Measurements from ENCODE around the gene PLEKHA7.

Gene PLEKHA7

DNA sequence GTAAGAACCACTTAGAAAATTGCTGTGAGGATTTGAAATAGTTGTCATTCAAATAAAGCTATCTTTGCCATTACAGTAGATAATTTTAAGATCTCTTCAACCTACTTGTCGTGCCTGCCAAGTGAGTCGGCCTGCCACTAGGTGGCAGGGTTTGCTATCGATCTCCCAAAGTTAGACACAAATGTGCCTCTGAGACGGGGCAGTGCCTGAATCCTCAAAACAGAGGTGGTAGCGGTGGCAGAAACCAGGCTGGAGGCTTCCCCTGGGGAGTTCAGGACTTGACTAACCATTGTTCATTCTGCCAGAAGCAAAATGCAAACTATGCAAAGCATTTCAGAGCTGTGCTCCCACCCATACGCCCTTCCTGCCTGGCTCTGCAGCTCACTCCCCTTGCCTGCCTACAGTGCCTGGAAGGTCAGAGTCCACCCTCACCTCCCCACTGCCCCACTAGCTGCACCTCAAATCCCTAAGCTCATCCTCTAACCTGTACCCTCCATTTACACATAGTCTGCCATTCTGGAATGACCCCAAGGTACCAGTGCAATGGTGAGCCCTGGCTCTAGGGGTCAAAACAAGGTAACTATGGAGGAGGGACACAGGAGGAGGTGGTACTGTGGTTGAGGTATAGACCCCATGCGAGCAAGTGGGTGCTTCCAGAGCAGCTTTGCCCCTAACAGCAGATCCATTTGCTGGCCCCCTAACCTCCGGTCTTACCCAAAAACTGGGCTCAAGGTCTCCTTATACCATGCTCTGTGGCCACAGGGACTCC, 193.7 kb downstream of the PLEKHA7 start:
- peak; percentile 72 for DNase-seq
- TF ChIP-seq, protein P1, sequence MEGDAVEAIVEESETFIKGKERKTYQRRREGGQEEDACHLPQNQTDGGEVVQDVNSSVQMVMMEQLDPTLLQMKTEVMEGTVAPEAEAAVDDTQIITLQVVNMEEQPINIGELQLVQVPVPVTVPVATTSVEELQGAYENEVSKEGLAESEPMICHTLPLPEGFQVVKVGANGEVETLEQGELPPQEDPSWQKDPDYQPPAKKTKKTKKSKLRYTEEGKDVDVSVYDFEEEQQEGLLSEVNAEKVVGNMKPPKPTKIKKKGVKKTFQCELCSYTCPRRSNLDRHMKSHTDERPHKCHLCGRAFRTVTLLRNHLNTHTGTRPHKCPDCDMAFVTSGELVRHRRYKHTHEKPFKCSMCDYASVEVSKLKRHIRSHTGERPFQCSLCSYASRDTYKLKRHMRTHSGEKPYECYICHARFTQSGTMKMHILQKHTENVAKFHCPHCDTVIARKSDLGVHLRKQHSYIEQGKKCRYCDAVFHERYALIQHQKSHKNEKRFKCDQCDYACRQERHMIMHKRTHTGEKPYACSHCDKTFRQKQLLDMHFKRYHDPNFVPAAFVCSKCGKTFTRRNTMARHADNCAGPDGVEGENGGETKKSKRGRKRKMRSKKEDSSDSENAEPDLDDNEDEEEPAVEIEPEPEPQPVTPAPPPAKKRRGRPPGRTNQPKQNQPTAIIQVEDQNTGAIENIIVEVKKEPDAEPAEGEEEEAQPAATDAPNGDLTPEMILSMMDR (IDR thresholded peaks at IDR 0.05; ENCODE audit: low read depth, low read length) = peak; percentile 78

DNA sequence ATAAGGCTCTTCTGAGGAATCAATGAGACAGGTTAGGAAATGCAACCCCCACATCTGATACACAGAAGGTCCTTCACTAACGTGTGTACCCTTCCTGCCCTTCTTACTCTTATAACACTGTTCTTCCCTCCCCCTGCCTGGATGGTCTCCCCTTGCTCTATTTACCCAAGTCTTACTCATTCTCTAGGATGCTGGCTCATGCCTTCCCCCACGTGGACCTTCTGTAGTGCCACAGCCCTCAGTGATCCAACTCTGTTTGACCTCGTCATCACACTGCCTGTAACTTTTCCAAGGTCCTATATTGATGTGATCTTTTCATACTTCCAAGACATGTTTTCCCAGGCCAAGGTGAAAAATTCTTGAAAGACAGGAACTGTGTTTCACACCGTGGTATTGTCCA, 195.9 kb downstream of the PLEKHA7 start:
- no peak for DNase-seq
- peaks cover 41% of the 10 kb centered on the region for H3K36me3 ChIP-seq
- no peak overlapping the region for H3K27ac ChIP-seq
- H3K4me3 ChIP-seq (ENCODE audit: low read depth, low read length) = no peak overlapping the region
- no peaks in the 10 kb centered on the region for H3K27me3 ChIP-seq (ENCODE audit: insufficient read depth, low read depth, severe bottlenecking)
- TF ChIP-seq, protein P1 (IDR thresholded peaks at IDR 0.05; ENCODE audit: low read depth, low read length) = no peak
- H3K9me3 ChIP-seq (ENCODE audit: severe bottlenecking) = no peaks in the 10 kb centered on the region

More for the DNA sequence above, 193.7 kb downstream of the PLEKHA7 start:
- H3K27me3 ChIP-seq (ENCODE audit: insufficient read depth, low read depth, severe bottlenecking) = no peaks in the 10 kb centered on the region
- H3K9me3 ChIP-seq (ENCODE audit: severe bottlenecking) = no peaks in the 10 kb centered on the region
- no peak overlapping the region for H3K27ac ChIP-seq
- H3K4me3 ChIP-seq (ENCODE audit: low read depth, low read length) = no peak overlapping the region
- peaks cover 34% of the 10 kb centered on the region for H3K36me3 ChIP-seq

DNA sequence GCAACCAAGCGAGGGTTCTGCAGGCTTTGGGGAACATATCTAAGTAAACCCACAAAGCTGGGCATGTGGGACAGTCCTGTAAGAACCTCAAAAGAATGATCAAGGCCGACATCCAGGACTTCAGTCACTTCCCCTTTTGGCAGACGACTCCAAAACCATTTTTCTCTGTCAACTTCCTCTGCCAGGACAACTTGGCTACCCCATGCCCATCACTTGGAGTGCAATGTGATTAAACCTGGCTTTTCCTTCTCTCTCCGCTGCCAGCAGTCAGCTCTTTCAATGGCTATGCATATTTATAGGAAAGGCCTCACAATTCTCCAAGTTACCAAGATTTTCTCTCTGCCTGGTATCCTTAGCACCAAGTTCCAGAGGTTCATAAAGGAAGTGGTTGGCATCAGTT, 196.9 kb downstream of the PLEKHA7 start:
- no peak overlapping the region for H3K27ac ChIP-seq
- no peaks in the 10 kb centered on the region for H3K27me3 ChIP-seq (ENCODE audit: insufficient read depth, low read depth, severe bottlenecking)
- H3K36me3 ChIP-seq = peaks cover 47% of the 10 kb centered on the region
- no peaks in the 10 kb centered on the region for H3K9me3 ChIP-seq (ENCODE audit: severe bottlenecking)
- DNase-seq = no peak
- H3K4me3 ChIP-seq (ENCODE audit: low read depth, low read length) = no peak overlapping the region
- TF ChIP-seq, protein P1 (IDR thresholded peaks at IDR 0.05; ENCODE audit: low read depth, low read length) = no peak

DNA sequence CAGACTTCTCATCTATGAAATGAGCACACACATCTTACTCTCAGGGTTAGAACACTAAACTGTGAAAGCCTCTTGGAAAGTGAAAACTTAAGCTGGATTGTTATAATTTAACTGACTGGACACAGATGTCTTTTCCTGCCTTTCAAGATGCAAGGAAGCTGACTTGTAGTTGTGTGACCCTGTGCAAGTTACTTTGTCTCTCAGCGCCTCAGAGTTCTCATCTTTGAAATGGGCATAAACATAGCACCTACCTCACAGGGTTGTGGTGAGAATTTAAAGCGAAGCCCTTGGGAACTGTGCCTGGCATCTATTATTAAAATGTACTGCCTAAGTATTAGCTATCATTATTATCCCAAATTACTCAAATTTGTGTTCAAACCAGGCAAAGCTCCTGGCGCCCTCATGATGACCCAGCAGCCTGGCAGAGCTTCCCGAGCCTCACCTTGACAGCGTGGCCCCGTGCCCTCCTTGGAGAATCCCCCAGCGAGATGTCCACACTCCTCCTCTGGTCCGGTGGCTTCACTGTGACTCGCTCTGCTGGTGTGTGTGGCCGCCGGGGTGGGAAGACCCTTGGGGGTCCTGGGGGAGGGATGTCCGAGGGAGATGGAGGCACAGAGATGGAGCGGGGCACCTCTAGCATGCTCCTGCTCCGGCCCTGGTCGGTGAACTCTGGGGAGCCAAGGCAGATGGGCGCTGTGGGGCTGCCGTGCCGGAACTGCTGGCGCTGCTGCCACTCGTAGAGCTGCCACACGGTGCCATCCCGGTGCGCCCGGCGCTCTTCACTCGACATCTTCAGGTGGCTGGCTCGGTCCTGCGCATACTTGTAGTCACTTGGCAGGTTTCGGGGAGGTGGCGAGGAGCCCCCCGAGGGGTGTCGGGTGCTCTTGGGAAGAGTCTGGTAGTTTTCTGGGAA, 197.6 kb downstream of the PLEKHA7 start:
- H3K27me3 ChIP-seq (ENCODE audit: insufficient read depth, low read depth, severe bottlenecking) = no peaks in the 10 kb centered on the region
- TF ChIP-seq, protein P1 (IDR thresholded peaks at IDR 0.05; ENCODE audit: low read depth, low read length) = no peak
- H3K9me3 ChIP-seq (ENCODE audit: severe bottlenecking) = no peaks in the 10 kb centered on the region
- DNase-seq = no peak
- H3K4me3 ChIP-seq (ENCODE audit: low read depth, low read length) = no peak overlapping the region
- no peak overlapping the region for H3K27ac ChIP-seq
- H3K36me3 ChIP-seq = peaks cover 55% of the 10 kb centered on the region

DNA sequence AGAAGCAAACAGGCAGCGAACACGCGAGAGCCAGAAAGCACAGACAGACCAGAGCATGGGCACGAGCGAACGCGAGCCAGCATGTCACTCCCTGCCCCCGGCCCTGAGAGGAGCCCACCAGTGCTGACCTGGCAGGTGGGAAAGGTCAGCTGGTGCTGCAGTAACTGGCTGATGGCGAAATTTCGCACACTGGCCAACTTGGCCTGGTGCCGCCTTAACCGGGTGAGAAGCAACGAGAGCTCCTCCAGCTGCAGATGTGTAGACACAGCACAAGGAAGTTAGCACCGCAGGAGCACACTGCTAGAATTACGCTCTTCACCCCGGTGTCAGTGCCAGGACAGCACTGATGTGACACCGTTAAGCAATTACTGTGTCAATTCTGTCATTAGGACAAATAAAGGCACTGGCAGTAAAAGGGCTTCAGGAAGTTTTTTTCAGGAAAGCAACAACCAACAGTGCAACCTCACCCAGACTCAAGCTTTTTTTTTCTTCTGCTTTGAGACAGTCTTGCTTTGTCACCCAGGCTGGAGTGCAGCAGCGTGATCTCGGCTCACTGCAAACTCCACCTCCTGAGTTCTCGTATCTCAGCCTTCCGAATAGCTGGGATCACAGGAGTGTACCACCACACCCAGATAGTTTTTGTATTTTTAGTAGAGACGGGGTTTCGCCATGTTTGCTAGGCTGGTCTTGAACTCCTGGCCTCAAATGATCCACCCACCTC, 199.0 kb downstream of the PLEKHA7 start:
- peaks cover 66% of the 10 kb centered on the region for H3K36me3 ChIP-seq
- no peak overlapping the region for H3K27ac ChIP-seq
- DNase-seq = no peak
- TF ChIP-seq, protein P1 (IDR thresholded peaks at IDR 0.05; ENCODE audit: low read depth, low read length) = no peak
- H3K9me3 ChIP-seq (ENCODE audit: severe bottlenecking) = no peaks in the 10 kb centered on the region
- H3K27me3 ChIP-seq (ENCODE audit: insufficient read depth, low read depth, severe bottlenecking) = no peaks in the 10 kb centered on the region
- no peak overlapping the region for H3K4me3 ChIP-seq (ENCODE audit: low read depth, low read length)

Data from WERI-Rb-1 (cell line).